Activated naive CD4-positive, alpha-beta T cell treated with anti-CD3 and anti-CD28 coated beads, Interleukin-2, amount 50 U/mL, for 72 hours (primary cell): Measurements from ENCODE around the gene ESAM. TPM values are rescaled to one million over a fixed set of nuclear protein-coding genes. Genes with fewer than 3 reads are reported as not detected.

Experiments used
- ATAC-seq, 2 donors: fragments of 150-1000 bp; cut with Tn5 transposase; 2 replicates each; pipeline ENCODE4 v1.10.0; 2021; ENCODE audit warnings: mild to moderate bottlenecking in 2 of 2, moderate library complexity in 2 of 2
- DNase-seq, 2 donors: peaks; one replicate each; pipeline ENCODE4 v3.0.0; 2021 to 2022; ENCODE audit warnings: low spot score in 2 of 2
- H3K27ac Mint-ChIP-seq, 2 donors: one replicate each; pipeline ENCODE4 v1.8.0; 2022; ENCODE audit warnings: mild to moderate bottlenecking in 2 of 2, mixed read lengths in 2 of 2
- H3K36me3 Mint-ChIP-seq, 2 donors: one replicate each; pipeline ENCODE4 v1.8.0; 2022; ENCODE audit warnings: mixed read lengths in 2 of 2
- H3K9me3 Mint-ChIP-seq, 2 donors: one replicate each; pipeline ENCODE4 v1.8.0; 2022; ENCODE audit warnings: mixed read lengths in 2 of 2
- total RNA-seq, 2 donors: library from RNA; stranded (reverse); gene quantifications; one replicate each; pipeline ENCODE4 v1.2.3, GENCODE V29; 2022

The ESAM gene
- total RNA-seq, 2 donors from 2014 or later, result 0.36 to 1.7 TPM

DNA sequence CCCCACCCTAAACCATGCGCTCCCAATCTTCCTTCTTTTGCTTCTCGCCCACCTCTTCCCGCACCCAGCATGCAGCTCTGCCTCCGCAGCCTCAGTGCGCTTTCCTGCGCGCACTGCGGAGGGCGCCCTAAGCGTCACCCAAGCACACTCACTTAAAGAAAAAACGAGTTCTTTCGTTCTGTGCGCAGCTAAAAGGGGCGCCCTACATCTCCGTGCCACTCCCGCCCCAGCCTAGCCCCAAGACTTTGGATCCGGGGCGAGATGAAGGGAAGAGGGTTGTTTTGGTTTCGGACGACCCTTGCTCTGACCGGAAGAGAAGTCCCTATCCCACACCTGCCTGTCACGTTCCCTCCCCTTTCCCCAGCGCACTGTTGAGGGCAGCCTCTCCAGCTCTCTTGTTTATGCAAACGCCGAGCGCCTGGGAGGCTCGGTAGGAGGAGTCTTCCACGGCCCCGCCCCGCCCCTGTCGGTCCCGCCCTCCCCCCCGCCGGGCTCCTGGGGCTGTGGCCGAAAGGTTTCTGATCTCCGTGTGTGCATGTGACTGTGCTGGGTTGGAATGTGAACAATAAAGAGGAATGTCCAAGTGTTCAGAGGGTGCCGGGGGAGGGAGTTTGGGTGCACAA, 15.4 kb downstream of the ESAM start:
- DNase-seq (peak in 1 of 2 donors; percentile 69), ATAC-seq (peak; percentile 84 to 91)
- H3K27ac Mint-ChIP-seq, result peak overlapping the region; percentile 25 to 26
- no peaks in the 10 kb centered on the region for H3K9me3 Mint-ChIP-seq
- no peaks in the 10 kb centered on the region for H3K36me3 Mint-ChIP-seq

DNA sequence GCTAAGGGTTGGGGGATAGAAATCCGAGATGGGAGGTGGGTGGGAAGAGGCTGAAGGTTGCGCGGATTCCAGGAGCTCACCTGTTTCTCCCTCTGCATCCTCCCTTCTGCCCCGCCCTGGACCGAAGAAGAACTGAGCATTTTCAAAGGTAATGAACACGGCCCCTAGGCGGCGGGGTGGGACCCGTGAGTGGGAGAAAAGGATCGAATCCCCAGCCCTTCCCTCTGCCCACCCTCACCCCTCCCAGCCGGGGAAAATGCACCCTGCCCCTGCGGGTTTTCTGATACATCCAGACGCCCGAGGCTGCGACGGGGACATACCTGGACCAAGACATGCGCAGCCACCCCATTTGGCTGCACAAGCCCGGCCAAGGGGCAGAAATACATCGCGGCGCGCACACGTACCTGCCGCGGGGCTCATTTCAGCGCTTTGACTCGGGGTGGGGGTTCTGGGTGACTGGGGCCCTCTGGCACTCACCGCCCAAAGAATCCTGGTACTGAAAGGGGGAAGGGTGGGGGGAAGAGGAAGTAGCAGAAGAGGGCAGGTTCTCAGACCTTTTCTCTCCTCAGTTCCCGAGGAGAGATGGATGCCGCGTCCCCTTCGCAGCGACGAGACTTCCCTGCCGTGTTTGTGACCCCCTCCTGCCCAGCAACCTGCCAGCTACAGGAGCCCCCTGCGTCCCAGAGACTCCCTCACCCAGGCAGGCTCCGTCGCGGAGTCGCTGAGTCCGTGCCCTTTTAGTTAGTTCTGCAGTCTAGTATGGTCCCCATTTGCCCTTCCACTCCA, 16.1 kb downstream of the ESAM start:
- peak; percentile 13 to 23 for ATAC-seq
- H3K9me3 Mint-ChIP-seq, result no peaks in the 10 kb centered on the region
- peak in 1 of 2 donors; percentile 47 for DNase-seq
- peak overlapping the region; percentile 11 to 25 for H3K27ac Mint-ChIP-seq
- H3K36me3 Mint-ChIP-seq, result no peaks in the 10 kb centered on the region

GRCh38 chr11:124745270-124745834, 16.7 kb downstream of the ESAM start:
- no peaks in the 10 kb centered on the region for H3K36me3 Mint-ChIP-seq
- no peak for DNase-seq
- no peak overlapping the region for H3K27ac Mint-ChIP-seq
- ATAC-seq, result no peak
- H3K9me3 Mint-ChIP-seq, result no peaks in the 10 kb centered on the region

- no peak for ATAC-seq
- Mint-ChIP-seq H3K9me3 (no peaks in the 10 kb centered on the region), H3K36me3 (no peaks in the 10 kb centered on the region), H3K27ac (no peak overlapping the region)
- DNase-seq, result no peak
Observed at GRCh38 chr11:124743050-124743449, 19.0 kb downstream of the ESAM start.

GRCh38 chr11:124742555-124742954, 19.5 kb downstream of the ESAM start:
- Mint-ChIP-seq H3K27ac (no peak overlapping the region), H3K36me3 (no peaks in the 10 kb centered on the region), H3K9me3 (no peaks in the 10 kb centered on the region)
- DNase-seq (no peak), ATAC-seq (no peak)

DNA sequence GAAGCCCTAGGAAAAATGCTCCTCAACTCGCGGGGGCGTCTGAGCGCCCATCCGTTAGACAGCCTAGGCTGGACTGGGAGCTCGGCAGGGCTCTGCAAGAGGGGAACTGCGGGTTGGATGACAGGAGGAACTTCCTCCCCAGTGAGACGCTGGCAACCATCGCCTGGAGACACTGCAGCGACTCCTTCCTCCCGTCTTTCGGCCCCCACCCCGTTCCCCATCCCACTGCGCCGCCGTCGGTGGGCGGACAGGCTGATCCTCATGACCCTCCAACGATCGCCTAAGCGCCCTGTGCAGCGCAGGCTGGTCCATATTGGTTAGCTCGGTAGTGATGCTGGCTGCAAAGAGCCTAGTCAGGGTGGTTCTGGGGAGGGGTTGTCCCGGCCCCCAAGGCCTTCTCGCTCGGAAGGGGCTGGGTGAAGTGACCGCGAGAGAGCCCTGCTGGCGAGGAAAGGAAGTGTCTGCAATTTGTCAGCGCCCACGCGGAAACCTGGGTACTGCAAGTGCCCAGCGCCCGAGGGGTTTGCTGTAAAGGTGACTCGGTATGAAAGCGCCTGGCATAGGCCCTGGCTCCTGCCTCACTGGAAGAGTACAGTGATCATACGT, 21.7 kb downstream of the ESAM start:
- ATAC-seq, result peak; percentile 45 to 75
- Mint-ChIP-seq H3K9me3 (no peaks in the 10 kb centered on the region), H3K27ac (peak overlapping the region in 1 of 2 donors; percentile 22), H3K36me3 (no peaks in the 10 kb centered on the region)
- DNase-seq, result peak; percentile 63 to 69

- Mint-ChIP-seq H3K9me3 (no peaks in the 10 kb centered on the region), H3K27ac (peak within 1 kb of the TSS in 1 of 2 donors; percentile 22), H3K36me3 (no peaks in the 10 kb centered on the region)
- ATAC-seq (peak; percentile 90 to 97), DNase-seq (peak; percentile 84 to 89)
Observed at GRCh38 chr11:124739479-124740276, 22.4 kb downstream of the ESAM start, which contains the start of gene NRGN. TSS of gene NRGN (plus strand) at chr11:124739942. CDS start at chr11:124740085, 143 bp downstream.

DNA sequence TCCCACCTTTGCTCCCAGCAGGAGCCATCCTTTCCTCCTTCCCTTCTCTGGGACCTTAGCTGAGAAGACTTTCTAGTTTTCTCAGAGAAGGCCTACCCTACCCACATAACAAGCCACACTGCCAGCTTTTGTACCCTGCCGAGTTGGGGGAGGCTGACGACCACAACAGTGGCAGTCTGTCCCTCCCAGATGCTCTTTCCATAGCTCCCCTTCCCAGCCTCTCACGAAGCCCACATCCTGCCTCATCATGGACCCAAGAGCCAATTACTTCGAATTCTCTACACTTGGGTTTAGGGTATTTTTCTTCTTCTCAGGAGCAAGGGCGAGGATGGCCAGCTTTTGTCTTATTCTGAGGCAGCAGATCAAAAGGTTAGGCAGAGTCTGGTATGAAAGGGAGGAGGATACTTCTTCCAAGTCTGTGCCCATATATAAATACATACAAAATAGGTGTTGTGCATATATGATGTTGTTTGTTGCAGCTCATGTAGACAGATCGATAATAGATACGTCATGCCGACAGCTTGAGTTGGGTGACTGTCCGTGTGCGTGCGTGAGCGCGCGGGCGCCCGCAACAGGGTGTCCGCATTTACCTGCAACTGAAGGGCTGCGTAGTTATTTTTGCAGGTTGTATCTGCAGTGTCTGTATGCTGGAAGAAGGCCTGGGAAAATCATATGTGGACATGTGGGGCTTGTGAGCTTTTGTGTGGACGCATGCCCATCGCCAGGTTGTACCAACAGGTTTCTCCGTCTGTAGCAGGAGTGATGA, 23.2 kb downstream of the ESAM start:
- H3K36me3 Mint-ChIP-seq, result no peaks in the 10 kb centered on the region
- H3K27ac Mint-ChIP-seq, result peak overlapping the region in 1 of 2 donors; percentile 22
- ATAC-seq (no peak), DNase-seq (no peak)
- H3K9me3 Mint-ChIP-seq, result no peaks in the 10 kb centered on the region

- ATAC-seq (no peak), DNase-seq (no peak)
- Mint-ChIP-seq H3K27ac (no peak overlapping the region), H3K36me3 (no peaks in the 10 kb centered on the region), H3K9me3 (no peaks in the 10 kb centered on the region)
Observed at GRCh38 chr11:124737638-124738305, 24.3 kb downstream of the ESAM start.

GRCh38 chr11:124736736-124737135, 25.4 kb downstream of the ESAM start:
- Mint-ChIP-seq H3K9me3 (no peaks in the 10 kb centered on the region), H3K27ac (peak overlapping the region in 1 of 2 donors; percentile 23), H3K36me3 (no peaks in the 10 kb centered on the region)
- DNase-seq (no peak), ATAC-seq (no peak)

GRCh38 chr11:124732230-124732629, 29.9 kb downstream of the ESAM start:
- Mint-ChIP-seq H3K27ac (no peak overlapping the region), H3K9me3 (no peaks in the 10 kb centered on the region), H3K36me3 (no peaks in the 10 kb centered on the region)
- DNase-seq (no peak), ATAC-seq (no peak)

DNA sequence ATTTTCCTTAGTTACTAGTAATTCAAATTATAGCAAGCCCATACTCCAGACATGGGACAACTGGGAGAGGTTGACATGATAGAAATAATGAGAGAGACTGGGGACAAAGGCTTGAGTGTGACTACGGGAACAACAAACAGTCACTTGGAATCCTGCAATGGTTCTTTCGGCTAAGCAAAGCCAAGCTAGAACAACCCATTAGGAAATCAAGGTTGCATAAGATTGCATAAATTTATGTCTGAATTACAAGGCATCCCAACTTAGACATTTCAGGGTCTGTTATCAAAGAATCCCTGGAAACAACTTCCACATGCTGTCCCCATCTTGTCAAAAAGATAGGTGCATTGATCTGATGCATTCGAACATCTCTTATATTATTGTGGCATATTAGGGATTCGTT, 32.5 kb downstream of the ESAM start:
- H3K27ac Mint-ChIP-seq, result no peak overlapping the region
- ATAC-seq, result no peak
- no peak for DNase-seq
- no peaks in the 10 kb centered on the region for H3K36me3 Mint-ChIP-seq
- H3K9me3 Mint-ChIP-seq, result no peaks in the 10 kb centered on the region

DNA sequence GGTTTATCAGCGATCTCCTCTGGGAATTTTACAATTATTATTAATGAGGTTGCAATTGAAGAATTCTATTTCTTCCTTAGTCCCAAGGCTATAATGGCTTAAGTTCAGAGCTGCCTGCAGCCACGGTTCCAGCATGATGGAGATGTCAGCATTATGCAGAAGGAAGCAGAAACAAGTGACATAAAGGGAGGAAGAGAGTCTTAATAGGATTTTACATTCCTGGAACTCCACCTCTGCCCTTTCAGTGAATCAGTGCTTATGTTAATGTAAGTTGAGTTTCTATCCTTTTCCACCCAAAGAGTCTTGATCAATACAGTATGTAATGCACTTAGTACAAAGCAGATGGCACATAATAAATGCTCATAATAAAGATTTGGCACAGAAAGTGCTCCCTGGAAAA, 34.0 kb downstream of the ESAM start:
- no peaks in the 10 kb centered on the region for H3K9me3 Mint-ChIP-seq
- no peak for ATAC-seq
- no peaks in the 10 kb centered on the region for H3K36me3 Mint-ChIP-seq
- DNase-seq, result no peak
- H3K27ac Mint-ChIP-seq, result no peak overlapping the region

- Mint-ChIP-seq H3K36me3 (no peaks in the 10 kb centered on the region), H3K27ac (no peak overlapping the region), H3K9me3 (no peaks in the 10 kb centered on the region)
- ATAC-seq, result no peak
- DNase-seq, result no peak
Observed at GRCh38 chr11:124727474-124727873, 34.6 kb downstream of the ESAM start.

DNA sequence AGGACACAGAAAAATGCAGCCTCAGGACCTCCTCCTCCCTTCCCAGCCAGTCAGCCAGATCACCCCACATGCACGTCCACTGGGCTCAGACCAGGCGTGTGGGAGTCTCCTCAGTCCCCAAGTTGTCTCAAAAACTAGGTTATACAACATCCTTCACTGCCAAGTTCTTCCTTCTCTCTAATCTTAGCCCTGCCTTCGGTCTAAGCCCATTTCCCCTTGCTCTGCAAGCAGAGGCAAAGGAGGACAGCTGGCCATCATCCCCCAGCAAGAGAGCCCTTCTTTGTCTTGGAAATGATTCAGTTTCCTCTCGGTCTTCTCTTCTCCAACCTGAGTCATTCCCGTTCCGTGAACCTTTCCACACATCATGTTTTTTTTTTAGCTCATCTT, 36.4 kb downstream of the ESAM start:
- DNase-seq (no peak), ATAC-seq (no peak)
- H3K36me3 Mint-ChIP-seq, result no peaks in the 10 kb centered on the region
- no peaks in the 10 kb centered on the region for H3K9me3 Mint-ChIP-seq
- H3K27ac Mint-ChIP-seq, result no peak overlapping the region
